Measurements from ENCODE around the gene AP1M2. TPM values are rescaled to one million over a fixed set of nuclear protein-coding genes. Genes with fewer than 3 reads are reported as not detected.
"Not testable (repeated sequence)": the region's sequence is repeated elsewhere in the genome, so short reads cannot be mapped to it uniquely, and the experiment has no call there.

AP1M2 gene
- total RNA-seq, 1 experiment from 2014 or later: 154 TPM

GRCh38 chr19:10543059-10543419 is 44.1 kb downstream of the AP1M2 start:
- no peak for DNase-seq (ENCODE audit: low spot score)

- DNase-seq (ENCODE audit: low spot score): not testable (repeated sequence)
Measured at GRCh38 chr19:10539016-10539415, 48.1 kb downstream of the AP1M2 start.

- DNase-seq (ENCODE audit: low spot score): no peak
Measured at GRCh38 chr19:10538204-10538983, 48.7 kb downstream of the AP1M2 start.

- no peak for DNase-seq (ENCODE audit: low spot score)
Measured at GRCh38 chr19:10537668-10538067, 49.4 kb downstream of the AP1M2 start.

- no peak for DNase-seq (ENCODE audit: low spot score)
Measured at GRCh38 chr19:10535613-10536012, 51.5 kb downstream of the AP1M2 start.

- DNase-seq (ENCODE audit: low spot score): no peak
Measured at GRCh38 chr19:10533646-10534386, 53.3 kb downstream of the AP1M2 start.

GRCh38 chr19:10532457-10532856 is 54.7 kb downstream of the AP1M2 start:
- no peak for DNase-seq (ENCODE audit: low spot score)

GRCh38 chr19:10526887-10527286 is 60.2 kb downstream of the AP1M2 start:
- not testable (repeated sequence) for DNase-seq (ENCODE audit: low spot score)

- DNase-seq (ENCODE audit: low spot score): no peak
Measured at GRCh38 chr19:10525636-10526035, 61.5 kb downstream of the AP1M2 start.

- no peak for DNase-seq (ENCODE audit: low spot score)
Measured at GRCh38 chr19:10523135-10523636, 63.9 kb downstream of the AP1M2 start.

Small RNA genes within 50 kb of the gene (small RNA-seq; reads per million reads assigned to genes)
- gene MIR1238: not detected
- not detected for gene RNU7-140P

Other genes with a start within 250 kb of the AP1M2 start
- 11.0 and 18.2 TPM in 2 replicates for gene ICAM3, start 247.7 kb downstream of the AP1M2 start, total RNA-seq (2014; rRNA removed; shearing (Covaris generic))
- 81.1 and 107 TPM in 2 replicates for gene TYK2, start 206.7 kb downstream of the AP1M2 start, total RNA-seq (2014; rRNA removed; shearing (Covaris generic))
- 239 and 271 TPM in 2 replicates for gene CDC37, start 183.8 kb downstream of the AP1M2 start, total RNA-seq (2014; rRNA removed; shearing (Covaris generic))
- gene PDE4A, start 166.8 kb downstream of the AP1M2 start, total RNA-seq (2014; rRNA removed; shearing (Covaris generic)): 0.16 and 0.36 TPM in 2 replicates
- gene KEAP1, start 84.0 kb downstream of the AP1M2 start, total RNA-seq (2014; rRNA removed; shearing (Covaris generic)): 99.5 and 114 TPM in 2 replicates
- gene S1PR5, start 69.9 kb downstream of the AP1M2 start, total RNA-seq (2014; rRNA removed; shearing (Covaris generic)): not detected in 2 replicates
- 36.0 and 36.8 TPM in 2 replicates for gene ATG4D, start 43.4 kb downstream of the AP1M2 start, total RNA-seq (2014; rRNA removed; shearing (Covaris generic))
- 38.3 and 68.1 TPM in 2 replicates for gene KRI1, start 21.3 kb downstream of the AP1M2 start, total RNA-seq (2014; rRNA removed; shearing (Covaris generic))
- gene CDKN2D, start 18.3 kb downstream of the AP1M2 start, total RNA-seq (2014; rRNA removed; shearing (Covaris generic)): 21.1 and 23.0 TPM in 2 replicates
- gene SLC44A2, start 38.2 kb upstream of the AP1M2 start, total RNA-seq (2014; rRNA removed; shearing (Covaris generic)): 48.5 and 80.6 TPM in 2 replicates
- gene ILF3, start 67.0 kb upstream of the AP1M2 start, total RNA-seq (2014; rRNA removed; shearing (Covaris generic)): 170 and 198 TPM in 2 replicates
- gene QTRT1, start 114.1 kb upstream of the AP1M2 start, total RNA-seq (2014; rRNA removed; shearing (Covaris generic)): 32.7 and 36.0 TPM in 2 replicates
- 180 and 196 TPM in 2 replicates for gene DNM2, start 130.8 kb upstream of the AP1M2 start, total RNA-seq (2014; rRNA removed; shearing (Covaris generic))
- 30.7 and 34.0 TPM in 2 replicates for gene TMED1, start 248.9 kb upstream of the AP1M2 start, total RNA-seq (2014; rRNA removed; shearing (Covaris generic))